HepG2 (cell line): ENCODE results near the gene POU6F1. TPM values are rescaled to one million over a fixed set of nuclear protein-coding genes. Genes with fewer than 3 reads are reported as not detected.

ENCODE experiments used
- ASH2L ChIP-seq: fragments of 300-600, 200-600 bp; sonication (generic); IDR thresholded peaks from 2 replicates; pipeline ENCODE4 v1.7.0; 2017; ENCODE audit warnings: low read depth, mild to moderate bottlenecking, moderate library complexity, mixed read lengths, low read length; ENCODE audit not compliant: insufficient read length
- BCL6 ChIP-seq: IDR thresholded peaks from 2 replicates; pipeline ENCODE4 v1.6.1; 2016; ENCODE audit warnings: missing genetic modification reagents, missing compliant biosample characterization
- ETV6 ChIP-seq: sonication (generic); formaldehyde crosslinking; conservative IDR thresholded peaks from 2 replicates; pipeline ENCODE4 v1.4.0; 2020; ENCODE audit warnings: missing genetic modification reagents
- GABPB1 ChIP-seq: IDR thresholded peaks from 2 replicates; pipeline ENCODE4 v1.6.1; 2016; ENCODE audit warnings: mild to moderate bottlenecking, missing genetic modification reagents, moderate library complexity, missing compliant biosample characterization
- HDAC1 ChIP-seq: sonication (generic); formaldehyde crosslinking; IDR thresholded peaks from 2 replicates; pipeline ENCODE4 v1.5.1; 2020; ENCODE audit warnings: mild to moderate bottlenecking, missing genetic modification reagents
- HNRNPUL1 ChIP-seq: fragments of 200-400 bp; formaldehyde crosslinking; IDR thresholded peaks from 2 replicates; pipeline ENCODE4 v1.6.1; 2017; ENCODE audit warnings: low read depth, mild to moderate bottlenecking, low read length, moderate library complexity
- HOXA5 ChIP-seq: sonication (generic); formaldehyde crosslinking; IDR thresholded peaks from 2 replicates; pipeline ENCODE4 v1.4.0; 2020; ENCODE audit warnings: missing genetic modification reagents
- LCORL ChIP-seq, 2 experiments: fragments of 450-650 bp in 1 of 2; sonication (generic) in 1 of 2; formaldehyde crosslinking in 1 of 2; IDR thresholded peaks; 2 replicates each; pipeline versions ENCODE4 v1.5.0 to v1.6.1; 2017 to 2020; ENCODE audit warnings: antibody characterized with exemption in 1 of 2, missing genetic modification reagents in 1 of 2
- MYC ChIP-seq: sonication (generic); formaldehyde crosslinking; IDR thresholded peaks from 2 replicates; pipeline ENCODE4 v1.9.0; 2021; ENCODE audit warnings: missing genetic modification reagents, borderline replicate concordance
- PHF8 ChIP-seq: sonication (generic); formaldehyde crosslinking; IDR thresholded peaks from 2 replicates; pipeline ENCODE4 v1.5.0; 2020; ENCODE audit warnings: missing genetic modification reagents
- RAD21 ChIP-seq: fragments of 450-650 bp; formaldehyde crosslinking; IDR thresholded peaks from 2 replicates; pipeline ENCODE4 v1.5.0; 2020; ENCODE audit warnings: mild to moderate bottlenecking
- RCOR2 ChIP-seq: IDR thresholded peaks from 2 replicates; pipeline ENCODE4 v1.6.1; 2016; ENCODE audit warnings: missing biosample characterization, missing genetic modification reagents
- TBX2 ChIP-seq: sonication (generic); formaldehyde crosslinking; IDR thresholded peaks from 2 replicates; pipeline ENCODE4 v1.5.0; 2020; ENCODE audit warnings: missing genetic modification reagents, mild to moderate bottlenecking, borderline replicate concordance
- TCF7L2 ChIP-seq: IDR thresholded peaks from 2 replicates; pipeline ENCODE4 v1.6.1; 2011; ENCODE audit warnings: mild to moderate bottlenecking, low read depth, low read length, moderate library complexity
- ZNF777 ChIP-seq: sonication (generic); formaldehyde crosslinking; IDR thresholded peaks from 2 replicates; pipeline ENCODE4 v1.4.0; 2020; ENCODE audit warnings: missing genetic modification reagents
- polyA plus RNA-seq, 8 experiments: library from polyadenylated mRNA; depleted of rRNA in 3 of 8; stranded (reverse) in 7 of 8; unstranded in 1 of 8; fragments of >200 nt; fragmentation: Illumina TruSeq in 4 of 8; extraction: Trizol in 4 of 8; gene quantifications; 2 replicates each; pipeline versions ENCODE4 v1.2.1 to v1.2.3, GENCODE V29; 2011 to 2016; ENCODE audit warnings: low read depth in 4 of 8, missing spikeins in 1 of 8, mixed read lengths in 1 of 8; ENCODE audit not compliant: insufficient read depth in 1 of 8
- total RNA-seq, 5 experiments: library from RNA; depleted of rRNA; stranded (reverse); fragments of >200 nt; fragmentation: Illumina TruSeq; extraction: Trizol; gene quantifications; 2 replicates each; pipeline ENCODE4 v1.2.3, GENCODE V29; 2016; ENCODE audit warnings: low read depth in 1 of 5
- TF ChIP-seq, protein P1 (sequence below): sonication (generic); formaldehyde crosslinking; IDR thresholded peaks from 2 replicates; pipeline ENCODE4 v1.4.0; 2020; ENCODE audit warnings: missing genetic modification reagents, borderline replicate concordance
- TF ChIP-seq, protein P2 (sequence below): IDR thresholded peaks from 2 replicates; pipeline ENCODE4 v1.6.1; 2012; ENCODE audit warnings: inconsistent platforms
- TF ChIP-seq, protein P3 (sequence below): sonication (generic); formaldehyde crosslinking; IDR thresholded peaks from 2 replicates; pipeline ENCODE4 v1.4.0; 2020; ENCODE audit warnings: missing genetic modification reagents, borderline replicate concordance
- TF ChIP-seq, protein P4 (sequence below): sonication (generic); formaldehyde crosslinking; IDR thresholded peaks from 2 replicates; pipeline ENCODE4 v1.4.0; 2020; ENCODE audit warnings: missing genetic modification reagents, borderline replicate concordance
- TF ChIP-seq, protein P5 (sequence below): sonication (generic); IDR thresholded peaks from 2 replicates; pipeline ENCODE4 v1.6.1; 2016; ENCODE audit warnings: low read depth, borderline replicate concordance
- TF ChIP-seq, protein P6 (sequence below): IDR thresholded peaks from 2 replicates; pipeline ENCODE4 v1.6.1; 2016; ENCODE audit warnings: mild to moderate bottlenecking, missing biosample characterization, missing genetic modification reagents

POU6F1 gene
- total and polyA plus RNA-seq, 2 of the 13 experiments (the other 11 are each of a cell fraction or from before 2014, with no cell fraction given): 0.48 to 0.51 TPM

DNA sequence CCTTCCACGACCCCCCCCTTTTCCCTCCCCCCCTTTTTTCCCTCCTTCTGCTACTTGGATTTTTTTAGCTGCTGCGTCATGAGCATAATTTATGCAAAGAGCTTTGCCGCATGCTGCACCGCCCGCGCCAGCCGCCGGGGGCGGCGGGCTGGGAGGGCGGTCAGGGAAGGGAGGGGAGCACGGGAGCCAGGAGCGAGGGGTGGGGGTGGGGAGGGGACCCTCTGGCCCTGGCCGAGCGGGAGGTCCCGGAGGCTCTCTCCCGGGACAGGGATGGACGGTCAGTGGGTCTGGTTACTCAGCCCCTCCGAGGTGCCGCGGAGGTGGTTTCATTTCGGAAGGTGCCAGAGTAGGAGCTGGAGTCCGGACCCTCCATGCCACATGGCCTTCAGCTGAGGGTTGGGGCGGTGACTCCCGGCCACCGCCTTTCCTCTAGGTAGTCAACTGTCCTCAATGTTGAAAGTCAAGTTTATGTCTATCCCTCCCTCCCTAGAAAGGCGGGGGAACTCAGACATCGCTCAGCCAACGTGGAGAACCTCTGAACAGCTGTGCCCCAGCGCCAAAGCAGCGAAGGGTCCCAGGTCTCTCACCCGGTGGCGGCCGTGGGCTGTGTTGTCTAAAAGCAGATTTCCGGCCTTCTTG, at the start of gene POU6F1 (continued):
- TF ChIP-seq ETV6 (CRISPR knock-in tag) (peak; percentile 42; the same call in 1 of the 2 replicates), HOXA5 (0 out of 2 replicates have a peak, but pooled peaks have one; percentile 28), PHF8 (CRISPR knock-in tag) (peak; percentile 41), TBX2 (CRISPR knock-in tag) (0 out of 2 replicates have a peak, but pooled peaks have one; percentile 45), ASH2L (peak; percentile 34), HDAC1 (CRISPR knock-in tag) (0 out of 2 replicates have a peak, but pooled peaks have one; percentile 26), GABPB1 (CRISPR knock-in tag) (peak; percentile 39; the same call in 1 of the 2 replicates), BCL6 (CRISPR knock-in tag) (peak; percentile 32; the same call in 1 of the 2 replicates), TCF7L2 (no peak), RCOR2 (CRISPR knock-in tag) (no peak), ZNF777 (0 out of 2 replicates have a peak, but pooled peaks have one; percentile 42), RAD21 (CRISPR knock-in tag) (no peak), MYC (CRISPR knock-in tag) (peak; percentile 60), HNRNPUL1 (no peak), LCORL (IDR thresholded peaks at IDR 0.05) (no peak), LCORL (CRISPR knock-in tag; IDR thresholded peaks at IDR 0.05) (peak; percentile 49; the same call in 1 of the 2 replicates)
- TF ChIP-seq, protein P1, sequence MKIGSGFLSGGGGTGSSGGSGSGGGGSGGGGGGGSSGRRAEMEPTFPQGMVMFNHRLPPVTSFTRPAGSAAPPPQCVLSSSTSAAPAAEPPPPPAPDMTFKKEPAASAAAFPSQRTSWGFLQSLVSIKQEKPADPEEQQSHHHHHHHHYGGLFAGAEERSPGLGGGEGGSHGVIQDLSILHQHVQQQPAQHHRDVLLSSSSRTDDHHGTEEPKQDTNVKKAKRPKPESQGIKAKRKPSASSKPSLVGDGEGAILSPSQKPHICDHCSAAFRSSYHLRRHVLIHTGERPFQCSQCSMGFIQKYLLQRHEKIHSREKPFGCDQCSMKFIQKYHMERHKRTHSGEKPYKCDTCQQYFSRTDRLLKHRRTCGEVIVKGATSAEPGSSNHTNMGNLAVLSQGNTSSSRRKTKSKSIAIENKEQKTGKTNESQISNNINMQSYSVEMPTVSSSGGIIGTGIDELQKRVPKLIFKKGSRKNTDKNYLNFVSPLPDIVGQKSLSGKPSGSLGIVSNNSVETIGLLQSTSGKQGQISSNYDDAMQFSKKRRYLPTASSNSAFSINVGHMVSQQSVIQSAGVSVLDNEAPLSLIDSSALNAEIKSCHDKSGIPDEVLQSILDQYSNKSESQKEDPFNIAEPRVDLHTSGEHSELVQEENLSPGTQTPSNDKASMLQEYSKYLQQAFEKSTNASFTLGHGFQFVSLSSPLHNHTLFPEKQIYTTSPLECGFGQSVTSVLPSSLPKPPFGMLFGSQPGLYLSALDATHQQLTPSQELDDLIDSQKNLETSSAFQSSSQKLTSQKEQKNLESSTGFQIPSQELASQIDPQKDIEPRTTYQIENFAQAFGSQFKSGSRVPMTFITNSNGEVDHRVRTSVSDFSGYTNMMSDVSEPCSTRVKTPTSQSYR (CRISPR knock-in tag): peak; percentile 42; the same call in 1 of the 2 replicates
- TF ChIP-seq, protein P2, sequence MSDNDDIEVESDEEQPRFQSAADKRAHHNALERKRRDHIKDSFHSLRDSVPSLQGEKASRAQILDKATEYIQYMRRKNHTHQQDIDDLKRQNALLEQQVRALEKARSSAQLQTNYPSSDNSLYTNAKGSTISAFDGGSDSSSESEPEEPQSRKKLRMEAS: peak; percentile 54
- TF ChIP-seq, protein P3, sequence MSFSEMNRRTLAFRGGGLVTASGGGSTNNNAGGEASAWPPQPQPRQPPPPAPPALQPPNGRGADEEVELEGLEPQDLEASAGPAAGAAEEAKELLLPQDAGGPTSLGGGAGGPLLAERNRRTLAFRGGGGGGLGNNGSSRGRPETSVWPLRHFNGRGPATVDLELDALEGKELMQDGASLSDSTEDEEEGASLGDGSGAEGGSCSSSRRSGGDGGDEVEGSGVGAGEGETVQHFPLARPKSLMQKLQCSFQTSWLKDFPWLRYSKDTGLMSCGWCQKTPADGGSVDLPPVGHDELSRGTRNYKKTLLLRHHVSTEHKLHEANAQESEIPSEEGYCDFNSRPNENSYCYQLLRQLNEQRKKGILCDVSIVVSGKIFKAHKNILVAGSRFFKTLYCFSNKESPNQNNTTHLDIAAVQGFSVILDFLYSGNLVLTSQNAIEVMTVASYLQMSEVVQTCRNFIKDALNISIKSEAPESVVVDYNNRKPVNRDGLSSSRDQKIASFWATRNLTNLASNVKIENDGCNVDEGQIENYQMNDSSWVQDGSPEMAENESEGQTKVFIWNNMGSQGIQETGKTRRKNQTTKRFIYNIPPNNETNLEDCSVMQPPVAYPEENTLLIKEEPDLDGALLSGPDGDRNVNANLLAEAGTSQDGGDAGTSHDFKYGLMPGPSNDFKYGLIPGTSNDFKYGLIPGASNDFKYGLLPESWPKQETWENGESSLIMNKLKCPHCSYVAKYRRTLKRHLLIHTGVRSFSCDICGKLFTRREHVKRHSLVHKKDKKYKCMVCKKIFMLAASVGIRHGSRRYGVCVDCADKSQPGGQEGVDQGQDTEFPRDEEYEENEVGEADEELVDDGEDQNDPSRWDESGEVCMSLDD (CRISPR knock-in tag): 0 out of 2 replicates have a peak, but pooled peaks have one; percentile 6
- TF ChIP-seq, protein P4, sequence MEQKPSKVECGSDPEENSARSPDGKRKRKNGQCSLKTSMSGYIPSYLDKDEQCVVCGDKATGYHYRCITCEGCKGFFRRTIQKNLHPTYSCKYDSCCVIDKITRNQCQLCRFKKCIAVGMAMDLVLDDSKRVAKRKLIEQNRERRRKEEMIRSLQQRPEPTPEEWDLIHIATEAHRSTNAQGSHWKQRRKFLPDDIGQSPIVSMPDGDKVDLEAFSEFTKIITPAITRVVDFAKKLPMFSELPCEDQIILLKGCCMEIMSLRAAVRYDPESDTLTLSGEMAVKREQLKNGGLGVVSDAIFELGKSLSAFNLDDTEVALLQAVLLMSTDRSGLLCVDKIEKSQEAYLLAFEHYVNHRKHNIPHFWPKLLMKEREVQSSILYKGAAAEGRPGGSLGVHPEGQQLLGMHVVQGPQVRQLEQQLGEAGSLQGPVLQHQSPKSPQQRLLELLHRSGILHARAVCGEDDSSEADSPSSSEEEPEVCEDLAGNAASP: peak; percentile 35; the same call in 1 of the 2 replicates
- TF ChIP-seq, protein P5, sequence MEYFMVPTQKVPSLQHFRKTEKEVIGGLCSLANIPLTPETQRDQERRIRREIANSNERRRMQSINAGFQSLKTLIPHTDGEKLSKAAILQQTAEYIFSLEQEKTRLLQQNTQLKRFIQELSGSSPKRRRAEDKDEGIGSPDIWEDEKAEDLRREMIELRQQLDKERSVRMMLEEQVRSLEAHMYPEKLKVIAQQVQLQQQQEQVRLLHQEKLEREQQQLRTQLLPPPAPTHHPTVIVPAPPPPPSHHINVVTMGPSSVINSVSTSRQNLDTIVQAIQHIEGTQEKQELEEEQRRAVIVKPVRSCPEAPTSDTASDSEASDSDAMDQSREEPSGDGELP: peak; percentile 61; the same call in 1 of the 2 replicates
- TF ChIP-seq, protein P6, sequence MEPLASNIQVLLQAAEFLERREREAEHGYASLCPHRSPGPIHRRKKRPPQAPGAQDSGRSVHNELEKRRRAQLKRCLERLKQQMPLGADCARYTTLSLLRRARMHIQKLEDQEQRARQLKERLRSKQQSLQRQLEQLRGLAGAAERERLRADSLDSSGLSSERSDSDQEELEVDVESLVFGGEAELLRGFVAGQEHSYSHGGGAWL (CRISPR knock-in tag): peak; percentile 45; the same call in 1 of the 2 replicates
